Measurements from ENCODE around the gene FSD2.

DNA sequence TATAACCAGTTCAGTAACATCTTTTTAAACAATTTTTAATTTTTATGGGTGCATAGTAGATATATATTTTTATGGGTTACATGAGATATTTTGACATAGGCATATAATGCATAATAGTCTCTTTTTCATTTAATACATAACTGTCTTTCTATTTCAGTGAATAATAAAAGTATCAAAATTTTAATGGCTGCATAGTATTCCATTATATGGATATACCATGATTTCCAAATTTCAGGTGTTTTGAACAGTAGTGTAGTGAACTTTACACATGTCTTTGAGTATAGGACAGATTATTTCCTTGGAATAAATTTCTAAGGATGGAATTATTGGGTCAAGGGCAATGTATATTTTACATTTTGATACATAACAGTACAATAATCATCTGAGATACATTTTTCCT lies 14.3 kb upstream of the FSD2 start:
- TF ChIP-seq, protein P1, sequence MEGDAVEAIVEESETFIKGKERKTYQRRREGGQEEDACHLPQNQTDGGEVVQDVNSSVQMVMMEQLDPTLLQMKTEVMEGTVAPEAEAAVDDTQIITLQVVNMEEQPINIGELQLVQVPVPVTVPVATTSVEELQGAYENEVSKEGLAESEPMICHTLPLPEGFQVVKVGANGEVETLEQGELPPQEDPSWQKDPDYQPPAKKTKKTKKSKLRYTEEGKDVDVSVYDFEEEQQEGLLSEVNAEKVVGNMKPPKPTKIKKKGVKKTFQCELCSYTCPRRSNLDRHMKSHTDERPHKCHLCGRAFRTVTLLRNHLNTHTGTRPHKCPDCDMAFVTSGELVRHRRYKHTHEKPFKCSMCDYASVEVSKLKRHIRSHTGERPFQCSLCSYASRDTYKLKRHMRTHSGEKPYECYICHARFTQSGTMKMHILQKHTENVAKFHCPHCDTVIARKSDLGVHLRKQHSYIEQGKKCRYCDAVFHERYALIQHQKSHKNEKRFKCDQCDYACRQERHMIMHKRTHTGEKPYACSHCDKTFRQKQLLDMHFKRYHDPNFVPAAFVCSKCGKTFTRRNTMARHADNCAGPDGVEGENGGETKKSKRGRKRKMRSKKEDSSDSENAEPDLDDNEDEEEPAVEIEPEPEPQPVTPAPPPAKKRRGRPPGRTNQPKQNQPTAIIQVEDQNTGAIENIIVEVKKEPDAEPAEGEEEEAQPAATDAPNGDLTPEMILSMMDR (IDR thresholded peaks at IDR 0.05; ENCODE audit: low read length), result no peak
- TF ChIP-seq EZH2 (IDR thresholded peaks at IDR 0.05; ENCODE audit: borderline replicate concordance, low read length), result no peak
